ENCODE measurements around the gene LMO3. TPM values are rescaled to one million over a fixed set of nuclear protein-coding genes. Genes with fewer than 3 reads are reported as not detected.
"Not testable (repeated sequence)": the region's sequence is repeated elsewhere in the genome, so short reads cannot be mapped to it uniquely, and the experiment has no call there.

Gene LMO3
- total RNA-seq, 1 donor from 2014 or later = not detected

- DNase-seq (ENCODE audit: extremely low read depth, low read depth, low spot score) = no peak
These were observed 52.5 kb downstream of the LMO3 start for GRCh38 chr12:16553457-16553856.

- no peak for DNase-seq (ENCODE audit: extremely low read depth, low read depth, low spot score)
These were observed 53.7 kb downstream of the LMO3 start for GRCh38 chr12:16552301-16552700.

GRCh38 chr12:16545836-16546235 lies 60.1 kb downstream of the LMO3 start:
- no peak for DNase-seq (ENCODE audit: extremely low read depth, low read depth, low spot score)

- DNase-seq (ENCODE audit: extremely low read depth, low read depth, low spot score) = no peak
These were observed 63.4 kb downstream of the LMO3 start for GRCh38 chr12:16542586-16542985.

- not testable (repeated sequence) for DNase-seq (ENCODE audit: extremely low read depth, low read depth, low spot score)
These were observed 68.3 kb downstream of the LMO3 start for GRCh38 chr12:16537652-16538051.

- DNase-seq (ENCODE audit: extremely low read depth, low read depth, low spot score) = no peak
These were observed 74.3 kb downstream of the LMO3 start for GRCh38 chr12:16531621-16532020.

- no peak for DNase-seq (ENCODE audit: extremely low read depth, low read depth, low spot score)
These were observed 75.6 kb downstream of the LMO3 start for GRCh38 chr12:16530268-16530850.

GRCh38 chr12:16526693-16527092 lies 79.3 kb downstream of the LMO3 start:
- DNase-seq (ENCODE audit: extremely low read depth, low read depth, low spot score) = no peak

GRCh38 chr12:16524378-16524777 lies 81.6 kb downstream of the LMO3 start:
- DNase-seq (ENCODE audit: extremely low read depth, low read depth, low spot score) = no peak

- DNase-seq (ENCODE audit: extremely low read depth, low read depth, low spot score) = no peak
These were observed 82.0 kb downstream of the LMO3 start for GRCh38 chr12:16523951-16524331.

- no peak for DNase-seq (ENCODE audit: extremely low read depth, low read depth, low spot score)
These were observed 82.5 kb downstream of the LMO3 start for GRCh38 chr12:16523284-16523950.

- DNase-seq (ENCODE audit: extremely low read depth, low read depth, low spot score) = no peak
These were observed 85.6 kb downstream of the LMO3 start for GRCh38 chr12:16520328-16520727.

GRCh38 chr12:16515666-16516065 lies 90.3 kb downstream of the LMO3 start:
- DNase-seq (ENCODE audit: extremely low read depth, low read depth, low spot score) = no peak

- DNase-seq (ENCODE audit: extremely low read depth, low read depth, low spot score) = no peak
These were observed 92.7 kb downstream of the LMO3 start for GRCh38 chr12:16513231-16513630.

- DNase-seq (ENCODE audit: extremely low read depth, low read depth, low spot score) = no peak
These were observed 96.6 kb downstream of the LMO3 start for GRCh38 chr12:16509411-16509810.

GRCh38 chr12:16506394-16506793 lies 99.6 kb downstream of the LMO3 start:
- DNase-seq (ENCODE audit: extremely low read depth, low read depth, low spot score) = no peak

- DNase-seq (ENCODE audit: extremely low read depth, low read depth, low spot score) = no peak
These were observed 101.8 kb downstream of the LMO3 start for GRCh38 chr12:16504200-16504599.

GRCh38 chr12:16499611-16500010 lies 106.4 kb downstream of the LMO3 start:
- no peak for DNase-seq (ENCODE audit: extremely low read depth, low read depth, low spot score)

All from glomerular endothelial cell (primary cell).